ENCODE data around the gene GSTT4.
"Not testable (repeated sequence)": the region's sequence is repeated elsewhere in the genome, so short reads cannot be mapped to it uniquely, and the experiment has no call there.

GSTT4 gene

GRCh38 chr22:23949764-23950163 is 55.5 kb downstream of the GSTT4 start:
- DNase-seq = not testable (repeated sequence)

Data from Kasumi-1 (cell line).